ENCODE measurements around the gene TACO1.

Gene TACO1

GRCh38 chr17:63641692-63642448 lies 41.2 kb downstream of the TACO1 start:
- DNase-seq: no peak

- no peak for DNase-seq
Observed at GRCh38 chr17:63644846-63645245, 44.2 kb downstream of the TACO1 start.

GRCh38 chr17:63645775-63646487 lies 45.2 kb downstream of the TACO1 start:
- DNase-seq: no peak

- DNase-seq: no peak
Observed at GRCh38 chr17:63646488-63646806, 45.8 kb downstream of the TACO1 start.

- DNase-seq: no peak
Observed at GRCh38 chr17:63647065-63647725, 46.5 kb downstream of the TACO1 start.

- no peak for DNase-seq
Observed at GRCh38 chr17:63647936-63648335, 47.2 kb downstream of the TACO1 start.

- no peak for DNase-seq
Observed at GRCh38 chr17:63649813-63650212, 49.1 kb downstream of the TACO1 start.

- DNase-seq: no peak
Observed at GRCh38 chr17:63652106-63652505, 51.4 kb downstream of the TACO1 start.

GRCh38 chr17:63653050-63653449 lies 52.4 kb downstream of the TACO1 start:
- no peak for DNase-seq

- no peak for DNase-seq
Observed at GRCh38 chr17:63657786-63658185, 57.1 kb downstream of the TACO1 start.

Data from right forelimb (tissue), 1 donor.